K562 (cell line): Measurements from ENCODE around the gene HJV. TPM values are rescaled to one million over a fixed set of nuclear protein-coding genes. Genes with fewer than 3 reads are reported as not detected.
A peak's percentile ranks its signal among the peaks of the same experiment; 100 is the strongest.

Experiments used
- AFF1 ChIP-seq, 2 experiments: fragments of 450-650 bp; IDR thresholded peaks; 2 replicates each; pipeline ENCODE4 v1.6.1; 2018; ENCODE audit warnings: mild to moderate bottlenecking in 2 of 2, low read depth in 1 of 2; ENCODE audit not compliant: partially characterized antibody in 2 of 2
- ARNT ChIP-seq, 2 experiments: fragments of 450-650 bp; IDR thresholded peaks; 2 replicates each; pipeline ENCODE4 v1.6.1; 2016; ENCODE audit warnings: mild to moderate bottlenecking in 1 of 2
- ATF3 ChIP-seq, 2 experiments: fragments of 450-650 bp in 1 of 2; sonication (generic) in 1 of 2; formaldehyde crosslinking in 1 of 2; IDR thresholded peaks in 1 of 2; conservative IDR thresholded peaks in 1 of 2; 2 replicates each; pipeline versions ENCODE4 v1.6.1 to v1.8.1; 2016 to 2023; ENCODE audit warnings: mild to moderate bottlenecking in 2 of 2, moderate library complexity in 2 of 2, inconsistent platforms in 1 of 2, missing genetic modification reagents in 1 of 2
- CBFA2T3 ChIP-seq: fragments of 450-650 bp; IDR thresholded peaks from 2 replicates; pipeline ENCODE4 v1.6.1; 2017
- ESRRA ChIP-seq: fragments of 450-650 bp; IDR thresholded peaks from 2 replicates; pipeline ENCODE4 v1.6.1; 2014; ENCODE audit warnings: low read depth, mild to moderate bottlenecking, moderate library complexity, borderline replicate concordance
- GABPB2 ChIP-seq: fragments of 250-450 bp; sonication (Bioruptor Pico); conservative IDR thresholded peaks from 2 replicates; pipeline ENCODE4 v1.5.1; 2021; ENCODE audit warnings: mild to moderate bottlenecking
- JUNB ChIP-seq: fragments of 450-650 bp; formaldehyde crosslinking; conservative IDR thresholded peaks from 2 replicates; pipeline ENCODE4 v1.4.0; 2020; ENCODE audit warnings: mild to moderate bottlenecking
- NCOR1 ChIP-seq: fragments of 450-650 bp; IDR thresholded peaks from 2 replicates; pipeline ENCODE4 v1.6.1; 2016; ENCODE audit warnings: mild to moderate bottlenecking, moderate library complexity
- PHF21A ChIP-seq: fragments of 450-650 bp; IDR thresholded peaks from 2 replicates; pipeline ENCODE4 v1.6.1; 2017; ENCODE audit warnings: low read depth, borderline replicate concordance
- PHF8 ChIP-seq: fragments of 200-600 bp; sonication (generic); IDR thresholded peaks from 2 replicates; pipeline ENCODE4 v1.6.1; 2012; ENCODE audit warnings: mixed run types, mild to moderate bottlenecking, inconsistent platforms, low read length, moderate library complexity, borderline replicate concordance
- POLR2AphosphoS5 ChIP-seq: IDR thresholded peaks from 2 replicates; pipeline ENCODE4 v1.6.1; 2011; ENCODE audit warnings: mild to moderate bottlenecking, low read depth, low read length, moderate library complexity; ENCODE audit not compliant: control insufficient read depth, insufficient read depth
- RCOR1 ChIP-seq, 2 experiments: IDR thresholded peaks; 2 replicates each; pipeline ENCODE4 v1.6.1; 2012; ENCODE audit warnings: low read depth in 2 of 2, low read length in 2 of 2, borderline replicate concordance in 1 of 2, improper control_type of control experiment in 1 of 2
- RHOXF2B ChIP-seq: fragments of 250-450 bp; sonication (Bioruptor Pico); conservative IDR thresholded peaks from 2 replicates; pipeline ENCODE4 v1.5.1; 2021
- TCF7 ChIP-seq: sonication (generic); IDR thresholded peaks from 2 replicates; pipeline ENCODE4 v1.6.1; 2016; ENCODE audit warnings: antibody characterized with exemption, borderline replicate concordance
- TEAD2 ChIP-seq: fragments of 450-650 bp; IDR thresholded peaks from 2 replicates; pipeline ENCODE4 v1.6.1; 2016; ENCODE audit warnings: missing genetic modification characterization, control low read depth, missing compliant biosample characterization
- THRB ChIP-seq: fragments of 450-650 bp; formaldehyde crosslinking; conservative IDR thresholded peaks from 2 replicates; pipeline ENCODE4 v1.4.0; 2022; ENCODE audit warnings: mild to moderate bottlenecking, missing genetic modification characterization
- VEZF1 ChIP-seq: fragments of 200-800 bp; sonication (Bioruptor generic); IDR thresholded peaks from 2 replicates; pipeline ENCODE4 v1.6.1; 2017; ENCODE audit warnings: missing genetic modification characterization, missing compliant biosample characterization
- ZNF12 ChIP-seq: sonication (generic); formaldehyde crosslinking; IDR thresholded peaks from 2 replicates; pipeline ENCODE4 v1.4.0; 2020; ENCODE audit warnings: mild to moderate bottlenecking, missing genetic modification reagents
- ZNF232 ChIP-seq: sonication (generic); formaldehyde crosslinking; IDR thresholded peaks from 2 replicates; pipeline ENCODE4 v1.8.0; 2022; ENCODE audit warnings: mild to moderate bottlenecking, missing genetic modification reagents
- ZNF445 ChIP-seq: fragments of 250-450 bp; sonication (Bioruptor Pico); IDR thresholded peaks from 2 replicates; pipeline ENCODE4 v1.4.0; 2020; ENCODE audit warnings: low read depth, mild to moderate bottlenecking, moderate library complexity
- polyA plus RNA-seq, 8 experiments: library from polyadenylated mRNA; depleted of rRNA in 4 of 8; stranded (reverse) in 5 of 8; unstranded in 3 of 8; fragments of >200 nt; fragmentation: Nextera tagmentation in 2 of 8; fragmentation: Illumina TruSeq in 1 of 8; extraction: Ambion mirVana in 2 of 8; extraction: Trizol in 1 of 8; gene quantifications; 2 replicates each; pipeline versions ENCODE4 v1.2.1 to v1.2.3, GENCODE V29; 2011 to 2014; ENCODE audit warnings: inconsistent platforms in 1 of 8, missing spikeins in 1 of 8
- total RNA-seq, 7 experiments: library from RNA; depleted of rRNA in 6 of 7; stranded (reverse); fragments of >200 nt in 6 of 7; fragmentation: Illumina TruSeq in 2 of 7; extraction: Trizol in 2 of 7; gene quantifications; 2 replicates each; pipeline versions ENCODE4 v1.2.1 to v1.2.3, GENCODE V29; 2011 to 2021; ENCODE audit warnings: low replicate concordance in 1 of 7

The HJV gene
- total and polyA plus RNA-seq, 9 of the 15 experiments (the other 6 are each of a cell fraction or from before 2014, with no cell fraction given): 1.0 to 6.6 (median 2.4) TPM

- peak; percentile 54; the same call in 1 of the 2 replicates for TF ChIP-seq ZNF445 (CRISPR knock-in tag)
- 0 out of 2 replicates have a peak, but pooled peaks have one; percentile 25 for TF ChIP-seq THRB (CRISPR knock-in tag)
- TF ChIP-seq AFF1 (IDR thresholded peaks at IDR 0.05; ENCODE audit: low read depth in 1 of 2, partially characterized antibody in 2 of 2): peak; percentile 1 to 12
- TF ChIP-seq ATF3 (IDR thresholded peaks at IDR 0.05): peak; percentile 56
- no peak; the same call in 1 of the 2 replicates for TF ChIP-seq ATF3 (CRISPR knock-in tag; conservative IDR thresholded peaks at IDR 0.05)
- peak; percentile 69 for TF ChIP-seq POLR2AphosphoS5
- no peak for TF ChIP-seq ZNF12 (CRISPR knock-in tag)
- TF ChIP-seq ESRRA: no peak
- no peak for TF ChIP-seq JUNB (CRISPR knock-in tag)
- TF ChIP-seq RHOXF2B: peak; percentile 39; the same call in 1 of the 2 replicates
- TF ChIP-seq RCOR1 (IDR thresholded peaks at IDR 0.05; ENCODE audit: borderline replicate concordance in 1 of 2, low read depth in 2 of 2, low read length in 2 of 2): no peak
- no peak for TF ChIP-seq PHF8
- no peak for TF ChIP-seq TCF7
- TF ChIP-seq CBFA2T3: no peak
- TF ChIP-seq ZNF232 (CRISPR knock-in tag): no peak
- no peak for TF ChIP-seq ARNT (IDR thresholded peaks at IDR 0.05)
- 0 out of 2 replicates have a peak, but pooled peaks have one; percentile 49 for TF ChIP-seq GABPB2 (CRISPR knock-in tag)
- peak; percentile 20; the same call in 1 of the 2 replicates for TF ChIP-seq NCOR1
- peak; percentile 19; the same call in 1 of the 2 replicates for TF ChIP-seq VEZF1 (CRISPR knock-in tag)
- 0 out of 2 replicates have a peak, but pooled peaks have one; percentile 21 for TF ChIP-seq PHF21A
- no peak for TF ChIP-seq TEAD2 (tag)
Observed at GRCh38 chr1:145994391-145995120, 27.0 kb downstream of the HJV start (continued).
